SK-N-DZ (cell line): Measurements from ENCODE around the gene POP7. TPM values are rescaled to one million over a fixed set of nuclear protein-coding genes. Genes with fewer than 3 reads are reported as not detected.
"Not testable (repeated sequence)": the region's sequence is repeated elsewhere in the genome, so short reads cannot be mapped to it uniquely, and the experiment has no call there.

Source experiments
- DNase-seq: peaks from one replicate; pipeline ENCODE4 v3.0.0-alpha.2; 2015; ENCODE audit warnings: low spot score
- polyA plus RNA-seq, 2 experiments: library from polyadenylated mRNA; depleted of rRNA; stranded (reverse); fragments of >200 nt; gene quantifications; 2 replicates each; pipeline ENCODE4 v1.2.3, GENCODE V29; 2014

The POP7 gene
- polyA plus RNA-seq (2014; cell fraction: cytosol; rRNA removed), result 102 and 135 TPM in 2 replicates
- 62.5 and 75.4 TPM in 2 replicates for polyA plus RNA-seq (2014; cell fraction: nucleus; rRNA removed)

- peak; percentile 98 for DNase-seq
These were observed at the start of gene POP7 for GRCh38 chr7:100705753-100706671. Gene POP7 (plus strand): TSS chr7:100706121. CDS start chr7:100706831, 710 bp downstream.

- DNase-seq, result not testable (repeated sequence)
These were observed 43.6 kb upstream of the POP7 start for GRCh38 chr7:100662194-100662776.

- DNase-seq, result no peak
These were observed 40.7 kb upstream of the POP7 start for GRCh38 chr7:100665168-100665726.

GRCh38 chr7:100667331-100668068 lies 38.4 kb upstream of the POP7 start:
- DNase-seq, result no peak

GRCh38 chr7:100668069-100668449 lies 37.9 kb upstream of the POP7 start:
- DNase-seq, result no peak

GRCh38 chr7:100669106-100669505 lies 36.8 kb upstream of the POP7 start:
- DNase-seq, result not testable (repeated sequence)

GRCh38 chr7:100670074-100670473 lies 35.8 kb upstream of the POP7 start:
- no peak for DNase-seq

- no peak for DNase-seq
These were observed 34.3 kb upstream of the POP7 start for GRCh38 chr7:100671353-100672327.

GRCh38 chr7:100673302-100673941 lies 32.5 kb upstream of the POP7 start, which contains the start of gene GNB2:
Gene GNB2 (plus strand): TSS chr7:100673740. CDS start chr7:100676266, 2,526 bp downstream.
- DNase-seq, result peak; percentile 99

GRCh38 chr7:100673942-100674410 lies 31.9 kb upstream of the POP7 start:
- no peak for DNase-seq

- DNase-seq, result no peak
These were observed 31.4 kb upstream of the POP7 start for GRCh38 chr7:100674411-100675104.

- no peak for DNase-seq
These were observed 30.8 kb upstream of the POP7 start for GRCh38 chr7:100675105-100675451.

- DNase-seq, result peak; percentile 85
These were observed 30.2 kb upstream of the POP7 start for GRCh38 chr7:100675581-100676350.

- DNase-seq, result no peak
These were observed 29.2 kb upstream of the POP7 start for GRCh38 chr7:100676501-100677306.

- DNase-seq, result no peak
These were observed 28.3 kb upstream of the POP7 start for GRCh38 chr7:100677308-100678267.

- DNase-seq, result no peak
These were observed 27.5 kb upstream of the POP7 start for GRCh38 chr7:100678291-100678984.
